Activated B cell treated with CpG ODN at 0.5 μM for 24 hours (primary cell): Measurements from ENCODE around the gene MRPL9. TPM values are rescaled to one million over a fixed set of nuclear protein-coding genes. Genes with fewer than 3 reads are reported as not detected.

Experiments used
- ATAC-seq: fragments of 200-7000 bp; cut with Tn5 transposase; one replicate; pipeline ENCODE4 v1.10.0; 2021; ENCODE audit warnings: low read depth, mild to moderate bottlenecking, moderate library complexity
- CTCF ChIA-PET: fragments of 350-600 bp; sonication (Branson Sonifier 250); formaldehyde crosslinking; loops from one replicate; lab custom pipeline; 2021; ENCODE audit warnings: antibody characterized with exemption; lab: Charles Lee
- POLR2A ChIA-PET: fragments of 350-600 bp; sonication (Branson Sonifier 250); formaldehyde crosslinking; loops from one replicate; lab custom pipeline; 2021; ENCODE audit warnings: antibody characterized with exemption; lab: Charles Lee
- DNase-seq: peaks from one replicate; pipeline ENCODE4 v3.0.0; 2022
- H3K27ac Mint-ChIP-seq: one replicate; pipeline ENCODE4 v1.8.0; 2020; ENCODE audit warnings: mixed read lengths
- H3K27me3 Mint-ChIP-seq: one replicate; pipeline ENCODE4 v1.8.0; 2021; ENCODE audit warnings: mixed read lengths
- H3K36me3 Mint-ChIP-seq: one replicate; pipeline ENCODE4 v1.8.0; 2021; ENCODE audit warnings: low read depth, mixed read lengths
- H3K4me1 Mint-ChIP-seq: one replicate; pipeline ENCODE4 v1.8.0; 2021; ENCODE audit warnings: mixed read lengths
- H3K4me3 Mint-ChIP-seq: one replicate; pipeline ENCODE4 v1.8.0; 2020; ENCODE audit warnings: mild to moderate bottlenecking, mixed read lengths
- H3K9me3 Mint-ChIP-seq: one replicate; pipeline ENCODE4 v1.8.0; 2020; ENCODE audit warnings: mixed read lengths
- CTCF ChIP-seq: fragments of 200-600 bp; IDR thresholded peaks from one replicate; pipeline ENCODE4 v1.8.0; 2022; ENCODE audit warnings: antibody characterized with exemption, mild to moderate bottlenecking
- intact Hi-C: fragments of 100-400 bp; cut with micrococcal nuclease; formaldehyde crosslinking; loops from one replicate; pipeline ENCODE4 v1.15.1; 2024
- total RNA-seq: library from RNA; stranded (reverse); gene quantifications from 2 replicates; pipeline ENCODE4 v1.2.3, GENCODE V29; 2022

Gene MRPL9
- total RNA-seq, 1 donor from 2014 or later = 96.2 TPM

- Mint-ChIP-seq H3K27me3 (no peaks in the 10 kb centered on the region), H3K36me3 (peaks cover 44% of the 10 kb centered on the region), H3K4me3 (peak overlapping the region; percentile 92), H3K27ac (peak overlapping the region; percentile 91), H3K4me1 (peaks cover 20% of the 10 kb centered on the region), H3K9me3 (no peaks in the 10 kb centered on the region)
- POLR2A ChIA-PET = interaction anchor here (1.0 to 2.0 kb wide), 4 partner anchors 13 to 309 kb away, joined by 3 to 33 read pairs (median 5); partner anchors contain the start of genes TDRKH and THEM4
- CTCF ChIA-PET = interaction anchor here (0.8 kb wide), 1 partner anchor 170 kb away, joined by 3 read pairs; no protein-coding TSS in a partner anchor
- intact Hi-C loops = loop anchor here (1.0 to 5.0 kb wide), 5 partner anchors 26 to 307 kb away; partner anchors contain the start of genes C2CD4D, POGZ, RIIAD1 and TDRKH
- ATAC-seq (no peak), DNase-seq (no peak)
- TF ChIP-seq CTCF = no peak
Measured at GRCh38 chr1:151763990-151764389, 694 bp upstream of the MRPL9 start.

GRCh38 chr1:151760597-151761385 lies 2.5 kb downstream of the MRPL9 start:
- no peaks in the 10 kb centered on the region for H3K27me3 Mint-ChIP-seq
- DNase-seq (no peak), ATAC-seq (no peak)
- POLR2A ChIA-PET = interaction anchor here (0.6 kb wide), 2 partner anchors 30 to 102 kb away, joined by 3 to 8 read pairs; no protein-coding TSS in a partner anchor
- peaks cover 20% of the 10 kb centered on the region for H3K4me1 Mint-ChIP-seq
- H3K9me3 Mint-ChIP-seq = no peaks in the 10 kb centered on the region
- CTCF ChIA-PET = interaction anchor here (1.6 kb wide), 1 partner anchor 76 kb away, joined by 4 read pairs; no protein-coding TSS in a partner anchor
- no peak overlapping the region for H3K27ac Mint-ChIP-seq
- H3K36me3 Mint-ChIP-seq = peaks cover 62% of the 10 kb centered on the region
- peak overlapping the region; percentile 32 for H3K4me3 Mint-ChIP-seq
- intact Hi-C loops = loop anchor here (5.0 kb wide), 1 partner anchor 303 kb away; the partner anchor contains the start of gene POGZ
- TF ChIP-seq CTCF = no peak

- Mint-ChIP-seq H3K27ac (no peak overlapping the region), H3K4me1 (peaks cover 18% of the 10 kb centered on the region), H3K4me3 (no peak overlapping the region), H3K36me3 (peaks cover 68% of the 10 kb centered on the region), H3K27me3 (no peaks in the 10 kb centered on the region), H3K9me3 (no peaks in the 10 kb centered on the region)
- CTCF ChIA-PET = no interaction called here
- ATAC-seq (no peak), DNase-seq (no peak)
- TF ChIP-seq CTCF = no peak
- POLR2A ChIA-PET = no interaction called here
- intact Hi-C loops = no loop called here
Measured at GRCh38 chr1:151759241-151759640, 4.1 kb downstream of the MRPL9 start.

- no peak for TF ChIP-seq CTCF
- ChIA-PET CTCF (no interaction called here), POLR2A (no interaction called here)
- ATAC-seq (no peak), DNase-seq (no peak)
- intact Hi-C loops = no loop called here
- no peak overlapping the region for H3K4me3 Mint-ChIP-seq
- H3K4me1 Mint-ChIP-seq = no peaks in the 10 kb centered on the region
- peaks cover 45% of the 10 kb centered on the region for H3K36me3 Mint-ChIP-seq
- H3K27ac Mint-ChIP-seq = no peak overlapping the region
- peaks cover 6% of the 10 kb centered on the region for H3K27me3 Mint-ChIP-seq
- no peaks in the 10 kb centered on the region for H3K9me3 Mint-ChIP-seq
Measured at GRCh38 chr1:151756291-151756690, 7.0 kb downstream of the MRPL9 start.

GRCh38 chr1:151741516-151741915 lies 21.8 kb downstream of the MRPL9 start:
- TF ChIP-seq CTCF = no peak
- intact Hi-C loops = no loop called here
- ATAC-seq = no peak
- H3K36me3 Mint-ChIP-seq = no peaks in the 10 kb centered on the region
- H3K4me1 Mint-ChIP-seq = no peaks in the 10 kb centered on the region
- peaks cover 4% of the 10 kb centered on the region for H3K27me3 Mint-ChIP-seq
- H3K4me3 Mint-ChIP-seq = no peak overlapping the region
- POLR2A ChIA-PET = no interaction called here
- no peak overlapping the region for H3K27ac Mint-ChIP-seq
- H3K9me3 Mint-ChIP-seq = peaks cover 18% of the 10 kb centered on the region
- CTCF ChIA-PET = no interaction called here
- no peak for DNase-seq
